Esophagus squamous epithelium (tissue), 5 donors: ENCODE results near the gene PTCH1. TPM values are rescaled to one million over a fixed set of nuclear protein-coding genes. Genes with fewer than 3 reads are reported as not detected.

Experiments used
- DNase-seq: peaks from one replicate; lab custom pipeline; 2025; lab: John Stamatoyannopoulos, UW
- H3K27ac ChIP-seq, 4 donors: fragments of 200-600 bp; sonication (generic); one replicate each; pipeline ENCODE4 v1.5.1; 2016 to 2019; ENCODE audit warnings: mild to moderate bottlenecking in 1 of 4
- H3K27me3 ChIP-seq, 4 donors: fragments of 200-600 bp; sonication (generic); 1 replicate in 3 of 4; 2 replicates in 1 of 4; pipeline versions ENCODE4 v1.5.1 to v1.6.0; 2017 to 2021; ENCODE audit warnings: antibody characterized with exemption in 1 of 4
- H3K36me3 ChIP-seq, 3 donors: fragments of 200-600 bp; sonication (generic); one replicate each; pipeline ENCODE4 v1.5.1; 2016 to 2019
- H3K4me1 ChIP-seq, 3 donors: fragments of 200-600 bp; sonication (generic); one replicate each; pipeline ENCODE4 v1.5.1; 2017 to 2019
- H3K4me3 ChIP-seq, 4 donors: fragments of 200-600 bp; sonication (generic); 1 replicate in 3 of 4; 2 replicates in 1 of 4; pipeline ENCODE4 v1.5.1; 2016 to 2019; ENCODE audit warnings: mild to moderate bottlenecking in 2 of 4, moderate library complexity in 1 of 4
- H3K9me3 ChIP-seq, 3 donors: fragments of 200-600 bp; sonication (generic); one replicate each; pipeline ENCODE4 v1.5.1; 2016 to 2019
- POLR2A ChIP-seq, 4 donors: fragments of 450-650 bp; IDR thresholded peaks; one replicate each; pipeline ENCODE4 v1.6.1; 2017; ENCODE audit warnings: antibody characterized with exemption in 4 of 4, mild to moderate bottlenecking in 4 of 4, moderate library complexity in 3 of 4
- WGBS, 2 donors: methylation state at CpG; one replicate each; pipeline ENCODE4 v1.1.5; 2018; 5-methylcytosine and 5-hydroxymethylcytosine counted together
- intact Hi-C: fragments of 100-400 bp; cut with DNase I; formaldehyde crosslinking; loops from one replicate; pipeline ENCODE4 v1.15.0; 2022
- total RNA-seq, 4 donors: library from RNA; depleted of rRNA; stranded (reverse); fragments of >200 nt; gene quantifications; one replicate each; pipeline ENCODE4 v1.1.0, GENCODE V29; 2016
- TF ChIP-seq, protein P1 (sequence below), 6 experiments: fragments of 450-650 bp in 4 of 6; fragments of 200-600 bp in 2 of 6; sonication (generic) in 2 of 6; IDR thresholded peaks; one replicate each; pipeline ENCODE4 v1.5.1; 2016 to 2019; ENCODE audit warnings: antibody characterized with exemption in 6 of 6, mild to moderate bottlenecking in 4 of 6, moderate library complexity in 4 of 6
- donor health status: DM: yes; HTN: yes; CAD: no.

The PTCH1 gene
- total RNA-seq, 4 donors from 2014 or later: 1.9 to 11.6 (median 3.5) TPM

DNA sequence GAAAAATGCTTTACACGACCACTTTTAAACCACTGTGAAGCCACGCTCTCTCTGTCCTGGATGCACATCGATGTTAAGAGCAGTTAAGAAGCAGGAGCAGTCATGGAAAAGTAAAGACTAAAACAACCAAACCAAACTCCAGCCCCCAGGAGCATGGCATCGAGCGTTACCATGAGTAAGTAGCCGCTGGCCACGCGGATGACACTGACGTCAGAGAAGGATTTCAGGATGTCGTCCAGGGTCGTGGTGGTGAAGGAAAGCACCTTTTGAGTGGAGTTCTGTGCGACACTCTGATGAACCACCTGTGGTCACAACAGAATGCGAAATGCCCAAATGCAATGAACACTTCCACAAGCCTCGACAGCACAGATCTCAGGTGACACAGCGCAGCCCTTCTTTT, 38.9 kb downstream of the PTCH1 start:
- DNase-seq: no peak
- Histone ChIP-seq H3K27me3 (no peaks in the 10 kb centered on the region), H3K36me3 (peaks cover 9 to 75% (median 10%) of the 10 kb centered on the region in 3 donors), H3K4me3 (no peak overlapping the region), H3K9me3 (no peaks in the 10 kb centered on the region), H3K27ac (no peak overlapping the region), H3K4me1 (peaks cover 0 to 13% (median 5%) of the 10 kb centered on the region in 3 donors)
- intact Hi-C loops: no loop called here
- WGBS, 2 donors: 75 to 79% methylated on average over 15 of the region's 15 CpGs
- TF ChIP-seq POLR2A (IDR thresholded peaks at IDR 0.05): no peak
- TF ChIP-seq, protein P1, sequence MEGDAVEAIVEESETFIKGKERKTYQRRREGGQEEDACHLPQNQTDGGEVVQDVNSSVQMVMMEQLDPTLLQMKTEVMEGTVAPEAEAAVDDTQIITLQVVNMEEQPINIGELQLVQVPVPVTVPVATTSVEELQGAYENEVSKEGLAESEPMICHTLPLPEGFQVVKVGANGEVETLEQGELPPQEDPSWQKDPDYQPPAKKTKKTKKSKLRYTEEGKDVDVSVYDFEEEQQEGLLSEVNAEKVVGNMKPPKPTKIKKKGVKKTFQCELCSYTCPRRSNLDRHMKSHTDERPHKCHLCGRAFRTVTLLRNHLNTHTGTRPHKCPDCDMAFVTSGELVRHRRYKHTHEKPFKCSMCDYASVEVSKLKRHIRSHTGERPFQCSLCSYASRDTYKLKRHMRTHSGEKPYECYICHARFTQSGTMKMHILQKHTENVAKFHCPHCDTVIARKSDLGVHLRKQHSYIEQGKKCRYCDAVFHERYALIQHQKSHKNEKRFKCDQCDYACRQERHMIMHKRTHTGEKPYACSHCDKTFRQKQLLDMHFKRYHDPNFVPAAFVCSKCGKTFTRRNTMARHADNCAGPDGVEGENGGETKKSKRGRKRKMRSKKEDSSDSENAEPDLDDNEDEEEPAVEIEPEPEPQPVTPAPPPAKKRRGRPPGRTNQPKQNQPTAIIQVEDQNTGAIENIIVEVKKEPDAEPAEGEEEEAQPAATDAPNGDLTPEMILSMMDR (IDR thresholded peaks at IDR 0.05): no peak

GRCh38 chr9:95477441-95477840, 39.3 kb downstream of the PTCH1 start:
- no peak for DNase-seq
- intact Hi-C loops: no loop called here
- H3K27me3 ChIP-seq: no peaks in the 10 kb centered on the region
- peak overlapping the region in 2 of 4 donors; percentile 26 to 29 for H3K27ac ChIP-seq
- H3K4me1 ChIP-seq: peaks cover 0 to 13% (median 5%) of the 10 kb centered on the region in 3 donors
- H3K36me3 ChIP-seq: peaks cover 9 to 79% (median 10%) of the 10 kb centered on the region in 3 donors
- no peaks in the 10 kb centered on the region for H3K9me3 ChIP-seq
- TF ChIP-seq, protein P1 (IDR thresholded peaks at IDR 0.05): no peak
- TF ChIP-seq POLR2A (IDR thresholded peaks at IDR 0.05): no peak
- WGBS, 2 donors: 33 to 53% methylated on average over 3 to 6 of the region's 11 CpGs
- no peak overlapping the region for H3K4me3 ChIP-seq

DNA sequence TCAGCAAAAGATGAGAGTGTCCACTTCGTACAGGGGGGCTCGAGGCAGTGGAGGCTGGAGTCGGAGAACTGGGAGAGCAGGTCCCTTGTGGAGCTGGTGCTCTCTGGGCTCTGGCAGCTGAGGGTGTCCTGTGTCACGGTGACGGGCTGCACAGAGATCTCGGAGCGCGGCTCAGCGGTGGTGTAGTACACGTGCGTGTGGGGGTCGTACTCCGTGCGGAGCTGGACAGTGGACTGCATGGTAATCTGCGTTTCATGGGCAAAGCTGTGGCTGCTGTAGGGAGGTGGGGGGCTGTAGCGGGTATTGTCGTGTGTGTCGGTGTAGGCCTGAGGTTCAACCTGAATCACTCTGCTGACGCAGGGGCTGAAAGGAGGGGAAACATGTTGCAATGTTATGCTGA, 48.0 kb downstream of the PTCH1 start:
- intact Hi-C loops: no loop called here
- no peaks in the 10 kb centered on the region for H3K27me3 ChIP-seq
- peaks cover 0 to 96% (median 14%) of the 10 kb centered on the region in 3 donors for H3K36me3 ChIP-seq

DNA sequence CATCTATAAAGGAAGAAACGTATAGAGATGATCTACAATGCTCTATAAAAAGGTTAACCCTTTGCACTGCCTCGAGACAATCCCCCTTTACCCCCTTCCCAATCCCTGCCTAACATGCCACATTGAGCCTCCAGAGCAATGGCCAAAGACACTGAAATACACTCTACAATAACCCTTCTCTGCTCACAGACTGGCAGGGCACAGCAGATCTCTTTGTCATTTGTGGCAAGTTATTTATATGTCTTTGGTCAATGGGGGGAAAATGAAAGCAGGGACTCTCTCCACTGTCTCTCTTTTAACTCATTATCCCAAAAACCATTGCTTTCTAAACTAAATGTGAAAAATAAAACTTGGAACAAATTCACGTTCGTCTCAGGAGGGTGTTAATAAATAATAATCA, 51.7 kb downstream of the PTCH1 start:
- no peak for DNase-seq
- H3K27ac ChIP-seq: no peak overlapping the region
- peaks cover 7 to 24% (median 19%) of the 10 kb centered on the region in 3 donors for H3K4me1 ChIP-seq
- TF ChIP-seq, protein P1 (IDR thresholded peaks at IDR 0.05): no peak
- H3K36me3 ChIP-seq: peaks cover 0 to 83% (median 14%) of the 10 kb centered on the region in 3 donors
- WGBS, 2 donors: 69 to 77% methylated on average over 4 of the region's 4 CpGs
- H3K9me3 ChIP-seq: no peaks in the 10 kb centered on the region
- no peaks in the 10 kb centered on the region for H3K27me3 ChIP-seq
- H3K4me3 ChIP-seq: no peak overlapping the region
- intact Hi-C loops: no loop called here

More for the DNA sequence above, 48.0 kb downstream of the PTCH1 start:
- Histone ChIP-seq H3K4me3 (no peak overlapping the region), H3K27ac (no peak overlapping the region), H3K9me3 (no peaks in the 10 kb centered on the region), H3K4me1 (peaks cover 0 to 1% (median 0%) of the 10 kb centered on the region in 3 donors)
- 94 to 97% methylated on average over 19 of the region's 19 CpGs for WGBS, 2 donors
- no peak for TF ChIP-seq POLR2A (IDR thresholded peaks at IDR 0.05)
- TF ChIP-seq, protein P1 (IDR thresholded peaks at IDR 0.05): no peak
- DNase-seq: no peak

DNA sequence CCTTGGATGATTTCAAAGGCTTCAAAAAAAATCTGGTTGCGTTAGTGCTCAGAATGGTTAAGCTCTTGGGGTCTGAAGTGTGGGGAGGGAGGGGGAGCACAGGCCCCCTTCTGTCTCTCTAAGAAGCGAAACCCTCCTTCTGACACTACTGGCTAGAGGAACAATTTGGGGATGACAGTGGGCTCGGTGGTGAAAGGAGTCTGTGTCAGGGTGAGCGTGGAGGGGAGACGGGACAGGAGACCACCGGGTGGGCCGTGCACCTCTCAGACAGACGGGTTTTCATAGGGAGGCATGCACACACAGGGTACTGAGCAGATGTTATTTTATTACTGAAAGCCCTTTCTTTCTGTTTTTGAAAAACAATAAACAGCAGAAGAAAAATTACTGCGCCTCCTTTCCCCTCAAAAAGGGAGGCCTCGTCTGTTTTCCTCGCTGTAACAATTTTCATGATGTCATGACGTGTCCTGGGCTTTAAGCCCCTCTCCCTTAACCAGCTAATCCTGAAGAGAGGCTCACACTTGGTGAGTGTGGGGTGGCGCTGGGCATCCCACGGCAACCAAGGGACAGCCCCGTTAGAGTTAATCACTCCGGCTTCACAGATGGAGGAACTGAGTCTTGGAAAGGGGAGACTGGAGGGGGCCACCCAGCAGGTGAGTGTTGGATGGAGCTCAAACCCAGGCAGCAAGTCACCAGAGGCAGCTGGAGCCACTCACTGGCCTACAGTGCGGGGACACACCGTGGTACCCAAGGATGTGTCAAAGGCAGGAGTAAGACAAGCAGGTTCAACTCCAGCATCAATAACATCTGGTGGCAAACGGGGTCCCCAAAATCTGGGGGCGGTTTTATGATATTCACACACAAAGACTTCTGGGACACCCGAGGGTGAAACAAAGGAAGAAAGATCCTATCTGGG, 53.4 kb downstream of the PTCH1 start:
- H3K9me3 ChIP-seq: no peaks in the 10 kb centered on the region
- H3K4me3 ChIP-seq: peak overlapping the region in 3 of 4 donors; percentile 28 to 50 (median 34)
- TF ChIP-seq, protein P1 (IDR thresholded peaks at IDR 0.05): no peak
- TF ChIP-seq POLR2A (IDR thresholded peaks at IDR 0.05): no peak
- intact Hi-C loops: no loop called here
- 65 to 66% methylated on average over 21 of the region's 21 CpGs for WGBS, 2 donors
- H3K27ac ChIP-seq: peak overlapping the region in 3 of 4 donors; percentile 39 to 72 (median 68)
- H3K36me3 ChIP-seq: peaks cover 0 to 82% (median 8%) of the 10 kb centered on the region in 3 donors
- H3K4me1 ChIP-seq: peaks cover 7 to 24% (median 19%) of the 10 kb centered on the region in 3 donors
- no peaks in the 10 kb centered on the region for H3K27me3 ChIP-seq
- DNase-seq: no peak
